GM19193 (cell line): Measurements from ENCODE around the gene ALG14.

Experiments used
- POLR2A ChIP-seq: IDR thresholded peaks from 4 replicates; pipeline ENCODE4 v1.6.1; 2011; ENCODE audit not compliant: insufficient read depth, insufficient read length; ENCODE audit errors: extremely low read depth

Gene ALG14

GRCh38 chr1:94952539-94952938 lies 120.2 kb downstream of the ALG14 start:
- TF ChIP-seq POLR2A, result no peak

DNA sequence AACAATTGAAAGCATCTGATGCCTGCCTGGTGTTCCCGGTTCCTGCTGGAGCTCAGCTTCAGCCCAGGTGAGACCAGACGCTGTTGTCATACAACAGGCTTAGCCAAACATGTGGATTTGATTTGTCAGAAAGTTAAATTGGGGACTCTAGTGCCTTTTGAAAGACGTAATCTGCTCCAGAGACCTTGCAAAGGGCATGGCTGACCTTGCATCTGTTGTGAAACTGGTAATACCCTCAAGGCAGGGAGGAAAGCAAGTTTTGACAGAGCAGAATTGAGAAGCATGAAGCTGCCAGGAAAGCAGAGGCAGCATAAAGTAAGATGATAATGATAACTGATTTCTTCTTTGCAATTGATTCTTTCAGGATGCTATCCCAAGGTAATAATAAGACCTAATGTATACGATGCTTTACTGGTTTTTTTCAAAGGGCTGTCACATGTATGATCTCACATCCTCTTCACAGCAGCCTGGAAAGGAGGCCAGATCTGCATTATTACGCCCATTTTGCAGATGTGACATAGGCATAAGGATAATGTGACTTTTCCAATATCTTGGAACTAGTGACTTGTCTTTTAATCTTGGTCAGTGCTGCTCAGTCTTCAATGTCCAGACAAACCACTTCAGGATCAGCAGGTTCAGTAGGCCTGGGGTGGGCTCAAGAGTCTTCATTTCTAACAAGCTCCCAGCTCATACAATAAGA lies 121.1 kb downstream of the ALG14 start:
- no peak for TF ChIP-seq POLR2A

GRCh38 chr1:94951046-94951445 lies 121.7 kb downstream of the ALG14 start:
- TF ChIP-seq POLR2A, result no peak

DNA sequence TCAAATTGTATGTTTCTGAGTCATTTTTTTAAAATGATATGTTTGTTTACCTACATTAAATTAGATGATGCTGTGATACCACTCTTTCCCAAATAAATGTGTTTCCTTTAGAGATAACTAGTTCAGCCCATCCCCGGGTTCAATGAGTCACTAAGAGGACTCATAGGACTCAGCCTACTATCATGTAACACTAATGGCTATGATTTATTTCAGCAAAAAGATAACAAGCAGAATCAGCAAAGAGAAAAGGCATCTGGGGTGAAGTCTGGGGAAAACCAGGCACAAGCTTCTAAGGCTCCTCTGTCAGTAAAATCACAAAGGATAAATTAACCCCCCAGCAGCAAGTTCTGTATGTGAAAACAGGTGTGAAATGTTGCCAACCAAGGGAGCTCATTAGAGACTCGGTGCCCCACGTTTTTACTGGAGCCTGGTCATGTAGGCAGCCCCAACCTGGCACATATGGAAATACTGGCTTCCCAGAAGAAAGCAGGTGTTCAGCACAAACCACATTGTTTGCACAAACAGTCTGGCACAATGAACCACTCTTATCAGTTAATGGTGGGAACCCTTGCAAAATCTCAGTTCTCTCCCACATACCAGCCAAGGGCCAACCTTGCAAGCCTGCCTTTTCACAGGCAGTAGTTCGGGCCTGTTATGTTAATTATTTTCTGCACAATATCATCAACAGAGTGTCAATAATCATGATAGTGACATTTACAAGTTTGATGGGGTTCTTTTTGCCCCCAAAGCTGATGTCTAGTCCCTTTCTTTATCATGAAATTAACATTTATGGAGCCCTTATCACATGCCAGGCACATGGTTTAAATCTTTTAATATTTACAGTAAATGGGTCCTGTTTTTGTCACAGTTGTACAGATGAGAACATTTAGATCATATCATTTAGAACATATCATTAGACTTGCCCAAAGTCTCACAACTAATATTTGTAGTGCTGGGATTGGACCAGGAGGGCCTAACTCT lies 122.8 kb downstream of the ALG14 start:
- no peak for TF ChIP-seq POLR2A

DNA sequence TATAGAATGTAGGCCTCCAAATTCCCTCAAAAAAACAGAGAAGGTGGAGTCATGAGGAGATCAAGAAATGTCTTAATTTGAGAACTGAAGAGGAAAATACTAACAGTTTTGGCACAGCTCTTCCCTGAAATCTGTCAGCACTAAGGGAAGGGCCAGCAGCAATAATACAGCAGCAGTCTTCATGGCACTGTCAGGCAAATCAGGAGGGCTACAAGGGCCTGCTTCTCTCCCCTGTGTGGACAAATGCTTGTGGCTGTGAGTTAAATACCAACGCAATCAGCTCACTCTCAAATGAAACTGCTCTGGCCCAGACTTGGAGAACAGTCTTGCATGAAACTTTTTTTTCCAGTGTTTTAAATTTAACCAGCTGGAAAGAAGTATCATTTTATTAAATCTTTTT lies 125.3 kb downstream of the ALG14 start:
- TF ChIP-seq POLR2A, result no peak

GRCh38 chr1:94946886-94947285 lies 125.9 kb downstream of the ALG14 start:
- no peak for TF ChIP-seq POLR2A

DNA sequence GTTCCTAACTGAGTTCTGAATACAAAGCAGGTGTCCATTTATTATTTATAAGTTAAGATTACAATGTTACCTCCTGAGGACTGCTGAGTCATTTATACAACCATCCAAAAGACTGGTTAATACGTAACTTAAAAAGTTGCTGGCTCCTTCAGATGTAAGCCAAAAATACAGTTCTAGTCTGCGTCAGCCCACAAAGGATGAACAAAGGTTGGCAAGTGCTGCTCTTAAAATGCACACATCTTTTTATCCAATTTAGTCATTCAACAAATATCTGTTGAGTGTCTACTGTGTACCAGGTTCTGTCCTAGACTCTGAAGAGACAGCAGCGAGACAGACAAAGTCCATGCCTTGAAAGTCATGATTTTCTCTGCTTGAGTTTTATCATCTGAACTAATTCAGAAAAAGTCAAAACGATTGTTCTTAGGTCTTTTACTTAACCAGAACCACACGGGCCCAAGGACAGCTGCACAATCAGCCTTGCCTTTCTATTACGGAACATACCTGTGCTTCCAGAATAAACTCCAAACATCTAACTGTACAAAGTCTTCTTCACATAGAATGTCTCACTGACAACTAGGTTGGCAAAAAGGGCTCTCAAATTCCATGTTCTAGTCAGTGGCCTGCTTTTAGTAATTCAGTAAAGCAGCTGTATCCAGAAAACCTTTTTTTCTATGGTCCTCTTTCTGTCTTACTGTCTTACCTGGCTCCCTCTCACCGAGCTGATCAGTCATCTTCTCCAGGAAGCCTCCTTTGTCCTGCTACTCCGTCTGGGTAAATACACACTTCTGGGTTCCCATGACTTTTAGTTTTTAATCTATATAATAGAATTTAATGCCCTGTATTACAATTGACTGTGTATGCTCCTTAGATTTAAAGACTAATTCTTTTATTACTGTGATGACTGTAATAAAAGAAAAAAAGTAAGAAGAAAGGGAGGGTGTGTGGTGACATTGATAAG lies 130.3 kb downstream of the ALG14 start:
- TF ChIP-seq POLR2A, result no peak

- TF ChIP-seq POLR2A, result no peak
These were observed 132.0 kb downstream of the ALG14 start for GRCh38 chr1:94940738-94941137.

- TF ChIP-seq POLR2A, result no peak
These were observed 134.9 kb downstream of the ALG14 start for GRCh38 chr1:94937820-94938219.

DNA sequence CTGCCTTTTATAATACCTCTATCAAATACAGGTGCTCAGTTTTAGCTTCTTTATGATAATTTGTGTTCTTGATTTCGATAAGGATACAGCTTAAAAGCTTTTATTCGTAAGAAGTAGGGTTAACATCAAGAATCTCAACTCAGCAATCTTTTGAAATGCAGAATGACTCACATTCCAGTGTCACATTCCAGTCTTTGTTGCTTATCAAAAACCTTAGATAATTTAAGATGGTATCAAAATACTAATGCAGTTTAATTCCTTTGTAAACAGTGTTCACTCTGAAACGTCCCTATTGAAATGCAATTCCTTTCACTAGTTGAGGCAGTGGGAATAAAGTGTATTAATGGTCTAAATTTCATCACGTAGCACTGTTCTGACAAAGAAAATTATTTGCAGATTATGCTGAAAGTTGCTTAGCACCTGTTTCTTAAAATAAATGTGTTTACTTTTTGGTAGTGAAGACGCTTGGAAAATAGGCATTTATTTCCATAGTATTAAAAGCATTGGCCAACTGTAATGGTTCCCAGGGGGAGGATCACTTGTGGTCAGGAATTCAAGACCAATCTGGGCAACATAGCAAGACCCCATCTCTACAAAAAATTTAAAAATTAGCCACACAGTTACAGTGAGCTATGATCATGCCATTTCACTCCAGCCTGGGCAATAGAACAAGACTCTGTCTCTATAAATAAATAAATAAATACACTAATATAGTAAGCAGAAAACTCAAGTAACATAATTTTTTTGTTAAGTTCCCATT lies 135.7 kb downstream of the ALG14 start:
- TF ChIP-seq POLR2A, result no peak

DNA sequence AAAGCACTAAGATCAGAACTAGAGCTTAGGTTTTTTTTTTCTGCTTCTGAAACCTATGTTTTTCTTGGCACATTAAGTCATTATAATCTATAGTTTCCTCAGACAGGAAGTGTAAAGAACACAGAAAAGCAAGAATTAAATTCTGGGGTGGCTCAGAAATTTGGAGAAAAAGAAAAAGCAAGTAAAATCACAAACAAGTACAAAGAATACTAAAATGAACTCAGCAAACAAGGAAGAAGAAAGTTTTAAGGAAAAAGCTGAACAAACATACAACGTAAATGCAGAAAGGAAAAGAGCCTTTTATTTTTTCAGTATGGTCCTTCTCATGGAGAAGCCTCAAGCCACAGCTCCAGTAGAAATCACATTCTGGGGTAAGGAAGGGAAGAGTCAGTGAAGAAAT lies 137.3 kb downstream of the ALG14 start:
- TF ChIP-seq POLR2A, result no peak

- no peak for TF ChIP-seq POLR2A
These were observed 137.7 kb downstream of the ALG14 start for GRCh38 chr1:94935034-94935433.

- no peak for TF ChIP-seq POLR2A
These were observed 138.2 kb downstream of the ALG14 start for GRCh38 chr1:94934551-94934950.

GRCh38 chr1:94931254-94931841 lies 141.4 kb downstream of the ALG14 start:
- no peak for TF ChIP-seq POLR2A
